ENCODE measurements around the gene PLCG1. TPM values are rescaled to one million over a fixed set of nuclear protein-coding genes. Genes with fewer than 3 reads are reported as not detected.

PLCG1 gene
- total and polyA plus RNA-seq, 9 of the 15 experiments (the other 6 are each of a cell fraction or from before 2014, with no cell fraction given) = 1.7 to 67.0 (median 34.8) TPM

GRCh38 chr20:41159547-41159946 lies 22.2 kb downstream of the PLCG1 start (continued):
- TF ChIP-seq ESRRB (CRISPR knock-in tag; IDR thresholded peaks at IDR 0.05; ENCODE audit: borderline replicate concordance) = no peak
- TF ChIP-seq ZNF316 (IDR thresholded peaks at IDR 0.05) = peak; percentile 67
- peak; percentile 48; the same call in 1 of the 2 replicates for TF ChIP-seq MAFG (tag; conservative IDR thresholded peaks at IDR 0.05)
- TF ChIP-seq SPI1 (IDR thresholded peaks at IDR 0.05; ENCODE audit: borderline replicate concordance, low read depth, low read length) = 0 out of 2 replicates have a peak, but pooled peaks have one; percentile 3
- TF ChIP-seq BHLHE40 (IDR thresholded peaks at IDR 0.05; ENCODE audit: low read length) = peak; percentile 82
- no peak for TF ChIP-seq HNRNPK (IDR thresholded peaks at IDR 0.05; ENCODE audit: low read depth, low read length, poor library complexity, severe bottlenecking)
- no peak for TF ChIP-seq NCOA6 (IDR thresholded peaks at IDR 0.05)
- TF ChIP-seq ZNF445 (CRISPR knock-in tag; IDR thresholded peaks at IDR 0.05; ENCODE audit: low read depth) = no peak
- no peak for TF ChIP-seq STAT6 (CRISPR knock-in tag; IDR thresholded peaks at IDR 0.05)

- DNase-seq (ENCODE audit: extremely low read depth in 1 of 4, low spot score in 3 of 4) (no peak), FAIRE-seq (no peak), ATAC-seq (no peak)
- Histone ChIP-seq H3K9ac (ENCODE audit: insufficient read depth in 1 of 2, low read depth in 2 of 2, low read length in 2 of 2) (no peak overlapping the region), H3K9me1 (ENCODE audit: control insufficient read depth, insufficient read depth, low read length) (peaks cover 13% of the 10 kb centered on the region), H2AFZ (ENCODE audit: low read depth, low read length) (no peak overlapping the region), H3K27ac (ENCODE audit: extremely low read depth, low read depth, low read length) (no peak overlapping the region), H3K36me3 (ENCODE audit: control insufficient read depth, insufficient read depth, low read length) (peaks cover 48% of the 10 kb centered on the region; the same call in 2 of the 3 replicates), H3K4me1 (replicated peaks in 1 of 2; ENCODE audit: control insufficient read depth in 2 of 2, insufficient read depth in 2 of 2, low read length in 2 of 2) (peaks cover 0 to 11% of the 10 kb centered on the region in 2 experiments; a peak in 3 of 5 replicates), H3K79me2 (ENCODE audit: control insufficient read depth, insufficient read depth, low read length) (no peaks in the 10 kb centered on the region; the same call in 1 of the 3 replicates), H3K4me3 (no peak overlapping the region), H3K4me2 (ENCODE audit: insufficient read depth, low read length) (no peak overlapping the region), H3K27me3 (ENCODE audit: control insufficient read depth in 2 of 2, insufficient read depth in 2 of 2, low read length in 2 of 2) (no peaks in the 10 kb centered on the region), H3K9me3 (replicated peaks; ENCODE audit: control insufficient read depth, insufficient read depth, low read depth, low read length) (no peaks in the 10 kb centered on the region), H4K20me1 (replicated peaks; ENCODE audit: control insufficient read depth, insufficient read depth, low read length) (peaks cover 34% of the 10 kb centered on the region)
- ChIA-PET POLR2A (no interaction called here), CTCF (ENCODE audit: low intra/inter-chr PET ratio) (no interaction called here)
- no TSS peak for BruUV-seq (replicated peaks)
- in situ Hi-C loops (cut with MboI) (no loop called here), intact Hi-C loops (cut with micrococcal nuclease) (no loop called here)
- WGBS (ENCODE audit: insufficient coverage, low coverage, missing lambda C conversion rate) = 60% methylated on average over 2 of the region's 2 CpGs
- no peak for TF ChIP-seq ARID4B (CRISPR knock-in tag; IDR thresholded peaks at IDR 0.05)
- no peak for TF ChIP-seq ZNF134 (CRISPR knock-in tag; conservative IDR thresholded peaks at IDR 0.05)
- TF ChIP-seq IRF1 (CRISPR knock-in tag; IDR thresholded peaks at IDR 0.05; ENCODE audit: borderline replicate concordance) = no peak
- TF ChIP-seq RBM25 (IDR thresholded peaks at IDR 0.05; ENCODE audit: low read depth, low read length, severe bottlenecking) = no peak
- no peak for TF ChIP-seq PHB2 (IDR thresholded peaks at IDR 0.05; ENCODE audit: low read depth)
These were observed 23.3 kb downstream of the PLCG1 start for GRCh38 chr20:41160686-41161085.
